Measurements from ENCODE around the gene CNTNAP5.

DNA sequence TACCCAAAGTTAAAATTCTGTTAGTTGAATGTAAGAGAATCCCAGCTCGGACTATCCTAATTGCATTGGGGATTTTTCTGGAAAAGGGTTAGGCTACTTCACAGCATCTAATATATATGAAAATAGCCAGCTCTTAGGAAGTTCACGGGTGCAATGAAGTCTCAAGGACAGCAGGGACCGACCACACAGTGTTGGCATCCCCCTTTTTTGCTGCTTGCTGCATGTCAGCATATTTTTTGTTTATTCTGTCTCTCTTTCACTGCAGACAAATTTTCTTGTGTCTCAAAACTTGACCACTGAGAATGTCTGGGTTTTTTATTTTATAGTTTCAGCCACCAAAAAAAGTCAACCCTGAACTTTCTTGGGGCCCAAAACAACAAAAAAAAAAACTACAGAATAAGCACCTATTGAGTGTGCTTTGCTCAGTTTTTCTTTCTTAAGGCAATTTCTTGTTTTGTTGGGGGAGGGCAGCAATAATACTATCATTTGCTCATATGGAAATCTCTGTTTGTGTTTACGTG is 535.6 kb downstream of the CNTNAP5 start:
- no peak for TF ChIP-seq POLR2A (IDR thresholded peaks at IDR 0.05; ENCODE audit: control extremely low read depth in 1 of 2, low read depth in 2 of 2, low read length in 2 of 2)
- TF ChIP-seq CTCF (IDR thresholded peaks at IDR 0.05; ENCODE audit: control extremely low read depth in 1 of 3, insufficient read depth in 1 of 3, low read depth in 1 of 3, low read length in 3 of 3): no peak
- TF ChIP-seq EGR1 (IDR thresholded peaks at IDR 0.05; ENCODE audit: borderline replicate concordance, low read depth, low read length): no peak
- no peak for TF ChIP-seq SAP30 (IDR thresholded peaks at IDR 0.05; ENCODE audit: insufficient read depth, insufficient replicate concordance, low read length)
- TF ChIP-seq GABPA (IDR thresholded peaks at IDR 0.05; ENCODE audit: borderline replicate concordance, insufficient read depth, low read length): no peak
- TF ChIP-seq POLR2AphosphoS5 (IDR thresholded peaks at IDR 0.05; ENCODE audit: low read depth, low read length): no peak
- no peak for TF ChIP-seq ZNF274 (IDR thresholded peaks at IDR 0.05; ENCODE audit: borderline replicate concordance, extremely low read depth, low read length)

Data from H1 (cell line).